H9 (cell line): ENCODE data around the gene LRRC27. TPM values are rescaled to one million over a fixed set of nuclear protein-coding genes. Genes with fewer than 3 reads are reported as not detected.

Source experiments
- DNase-seq: peaks from one replicate; pipeline ENCODE4 v3.0.0-alpha.2; 2017
- H2AFZ ChIP-seq: one replicate; pipeline ENCODE4 v1.6.1; 2013; ENCODE audit warnings: mild to moderate bottlenecking, low read length, control low read depth, moderate library complexity
- H2AK5ac ChIP-seq: 2 replicates; pipeline ENCODE4 v1.6.1; 2013; ENCODE audit warnings: low read length, control low read depth, mixed read lengths; ENCODE audit not compliant: insufficient read length
- H2BK120ac ChIP-seq: one replicate; pipeline ENCODE4 v1.6.1; 2013; ENCODE audit warnings: low read depth, mild to moderate bottlenecking, low read length, control low read depth, inconsistent platforms; ENCODE audit not compliant: poor library complexity, severe bottlenecking
- H2BK12ac ChIP-seq: 2 replicates; pipeline ENCODE4 v1.6.1; 2013; ENCODE audit warnings: low read length, control low read depth, mixed read lengths, low read depth; ENCODE audit not compliant: insufficient read length
- H2BK15ac ChIP-seq: 2 replicates; pipeline ENCODE4 v1.6.1; 2013; ENCODE audit warnings: low read depth, low read length, control low read depth
- H2BK20ac ChIP-seq: one replicate; pipeline ENCODE4 v1.6.1; 2013; ENCODE audit warnings: low read depth, mild to moderate bottlenecking, low read length, control low read depth, inconsistent platforms; ENCODE audit not compliant: poor library complexity, severe bottlenecking
- H2BK5ac ChIP-seq: 2 replicates; pipeline ENCODE4 v1.6.1; 2013; ENCODE audit warnings: low read length, control low read depth, mixed read lengths; ENCODE audit not compliant: insufficient read length
- H3K14ac ChIP-seq: 2 replicates; pipeline ENCODE4 v1.6.1; 2013; ENCODE audit warnings: low read length, control low read depth; ENCODE audit not compliant: insufficient read depth
- H3K18ac ChIP-seq: 2 replicates; pipeline ENCODE4 v1.6.1; 2013; ENCODE audit warnings: low read depth, mild to moderate bottlenecking, mixed read lengths, low read length, control low read depth; ENCODE audit not compliant: insufficient read length
- H3K23ac ChIP-seq: 2 replicates; pipeline ENCODE4 v1.6.1; 2013; ENCODE audit warnings: low read length, control low read depth, mixed read lengths, low read depth; ENCODE audit not compliant: insufficient read length
- H3K23me2 ChIP-seq: 2 replicates; pipeline ENCODE4 v1.6.1; 2013; ENCODE audit warnings: low read depth, mild to moderate bottlenecking, mixed read lengths, low read length, control low read depth; ENCODE audit not compliant: insufficient read length, poor library complexity, severe bottlenecking
- H3K27ac ChIP-seq: 2 replicates; pipeline ENCODE4 v1.5.1; 2013; ENCODE audit warnings: low read length, control low read depth, mixed read lengths, low read depth; ENCODE audit not compliant: insufficient read length
- H3K27me3 ChIP-seq: 2 replicates; pipeline ENCODE4 v1.6.1; 2013; ENCODE audit warnings: low read length, control low read depth, inconsistent platforms; ENCODE audit not compliant: insufficient read depth
- H3K4ac ChIP-seq: 2 replicates; pipeline ENCODE4 v1.6.1; 2013; ENCODE audit warnings: low read depth, mild to moderate bottlenecking, control low read depth, inconsistent platforms, low read length, moderate library complexity
- H3K4me1 ChIP-seq: 2 replicates; pipeline ENCODE4 v1.6.1; 2013; ENCODE audit warnings: low read length, control low read depth, inconsistent platforms; ENCODE audit not compliant: insufficient read depth
- H3K4me2 ChIP-seq: 2 replicates; pipeline ENCODE4 v1.6.1; 2013; ENCODE audit warnings: low read length, control low read depth, mixed read lengths; ENCODE audit not compliant: insufficient read length, insufficient read depth
- H3K56ac ChIP-seq: 2 replicates; pipeline ENCODE4 v1.6.1; 2013; ENCODE audit warnings: low read depth, mild to moderate bottlenecking, mixed read lengths, low read length, control low read depth; ENCODE audit not compliant: insufficient read length
- H3K79me1 ChIP-seq: 2 replicates; pipeline ENCODE4 v1.6.1; 2013; ENCODE audit warnings: low read depth, mild to moderate bottlenecking, moderate library complexity, low read length, control low read depth, inconsistent platforms; ENCODE audit not compliant: insufficient read depth, poor library complexity, severe bottlenecking
- H3K79me2 ChIP-seq: 2 replicates; pipeline ENCODE4 v1.6.1; 2013; ENCODE audit warnings: low read length, control low read depth, inconsistent platforms; ENCODE audit not compliant: insufficient read depth
- H3K9ac ChIP-seq: 2 replicates; pipeline ENCODE4 v1.6.1; 2013; ENCODE audit warnings: low read length, control low read depth, mixed read lengths; ENCODE audit not compliant: insufficient read length; ENCODE audit errors: extremely low read depth
- H3K9me3 ChIP-seq: one replicate; pipeline ENCODE4 v1.6.1; 2013; ENCODE audit warnings: low read depth, low read length, inconsistent platforms; ENCODE audit not compliant: control insufficient read depth
- H3T11ph ChIP-seq: one replicate; pipeline ENCODE4 v1.6.1; 2013; ENCODE audit warnings: mild to moderate bottlenecking, low read length, control low read depth, inconsistent platforms
- H4K20me1 ChIP-seq: one replicate; pipeline ENCODE4 v1.6.1; 2013; ENCODE audit not compliant: control insufficient read depth, insufficient read length, insufficient read depth
- H4K5ac ChIP-seq: 2 replicates; pipeline ENCODE4 v1.6.1; 2013; ENCODE audit warnings: low read depth, mild to moderate bottlenecking, mixed read lengths, low read length, control low read depth; ENCODE audit not compliant: insufficient read length
- H4K8ac ChIP-seq: replicated peaks from 2 replicates; pipeline ENCODE4 v1.6.1; 2013; ENCODE audit warnings: low read length, control low read depth, mixed read lengths, low read depth; ENCODE audit not compliant: insufficient read length
- H4K91ac ChIP-seq: 2 replicates; pipeline ENCODE4 v1.6.1; 2013; ENCODE audit warnings: low read depth, mild to moderate bottlenecking, moderate library complexity, mixed read lengths, low read length, control low read depth; ENCODE audit not compliant: insufficient read length
- H3K27ac Mint-ChIP-seq, 3 experiments: 2 replicates in 2 of 3; 3 replicates in 1 of 3; pipeline ENCODE4 v1.8.0; 2020 to 2021; ENCODE audit warnings: mixed read lengths in 3 of 3, mild to moderate bottlenecking in 1 of 3, moderate library complexity in 1 of 3
- H3K27me3 Mint-ChIP-seq: 2 replicates; pipeline ENCODE4 v1.8.0; 2021; ENCODE audit warnings: low read depth, mild to moderate bottlenecking, moderate library complexity, mixed read lengths
- H3K36me3 Mint-ChIP-seq, 3 experiments: 2 replicates in 2 of 3; 3 replicates in 1 of 3; pipeline ENCODE4 v1.8.0; 2020 to 2021; ENCODE audit warnings: low read depth in 3 of 3, mixed read lengths in 3 of 3; ENCODE audit not compliant: insufficient read depth in 1 of 3
- H3K4me1 Mint-ChIP-seq, 2 experiments: 2 replicates each; pipeline ENCODE4 v1.8.0; 2020; ENCODE audit warnings: mixed read lengths in 2 of 2
- H3K4me3 Mint-ChIP-seq, 2 experiments: 2 replicates in 1 of 2; 3 replicates in 1 of 2; pipeline ENCODE4 v1.8.0; 2020 to 2021; ENCODE audit warnings: mild to moderate bottlenecking in 2 of 2, mixed read lengths in 2 of 2, moderate library complexity in 1 of 2
- H3K9me3 Mint-ChIP-seq, 2 experiments: 2 replicates in 1 of 2; 3 replicates in 1 of 2; pipeline ENCODE4 v1.8.0; 2020; ENCODE audit warnings: mild to moderate bottlenecking in 2 of 2, mixed read lengths in 2 of 2, moderate library complexity in 1 of 2
- WGBS: extraction: QIAGEN DNeasy Blood & Tissue Kit; methylation state at CpG from one replicate; pipeline ENCODE4 v1.1.7; 2013; ENCODE audit warnings: missing lambda C conversion rate, low lambda C conversion rate, mixed read lengths; ENCODE audit not compliant: insufficient read length; ENCODE audit errors: extremely low coverage; 5-methylcytosine and 5-hydroxymethylcytosine counted together
- total RNA-seq: library from RNA; stranded (reverse); gene quantifications from 2 replicates; pipeline ENCODE4 v1.2.1, GENCODE V29; 2021
- TF ChIP-seq, protein P1 (sequence below): fragments of 200-600 bp; sonication (generic); conservative IDR thresholded peaks from 3 replicates; pipeline ENCODE4 v1.8.0; 2021; ENCODE audit warnings: antibody characterized with exemption, mild to moderate bottlenecking

Gene LRRC27
- total RNA-seq, 1 experiment from 2014 or later = 2.7 TPM

DNA sequence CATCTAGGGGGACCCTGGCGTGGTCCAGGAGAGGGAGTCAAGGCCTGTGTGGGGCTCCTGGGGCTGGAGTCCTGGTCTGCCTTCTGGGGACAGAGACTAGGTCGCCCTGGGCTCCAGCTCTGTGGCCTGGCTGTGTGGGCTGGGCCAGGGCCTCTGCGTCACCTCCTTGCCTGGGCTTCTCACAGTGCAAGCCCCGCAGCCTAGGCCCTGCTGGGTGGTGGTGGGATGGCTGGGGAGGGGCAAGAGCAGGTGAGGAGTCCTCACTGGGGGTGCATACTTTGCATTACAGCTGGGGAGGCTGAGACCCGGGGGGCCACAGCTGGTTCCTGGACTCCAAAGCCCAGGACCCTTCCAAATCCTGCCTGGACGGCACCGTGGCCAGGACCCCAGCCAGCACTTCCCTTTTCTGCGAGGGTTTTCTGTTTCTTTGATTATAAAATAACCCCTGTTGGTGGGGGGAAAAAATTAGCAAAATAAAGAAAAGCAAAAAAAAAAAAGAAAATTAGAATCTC, 88.5 kb downstream of the LRRC27 start:
- peaks cover 0 to 1% (median 0%) of the 10 kb centered on the region in 3 experiments; a peak in 2 of 7 replicates for H3K36me3 Mint-ChIP-seq
- H3K27me3 ChIP-seq = no peaks in the 10 kb centered on the region
- H2BK120ac ChIP-seq = no peak overlapping the region
- H3K27ac Mint-ChIP-seq = no peak overlapping the region; a peak in 1 of 7 replicates
- no peak overlapping the region; the same call in 1 of the 2 replicates for H3K14ac ChIP-seq
- no peak overlapping the region for H3K56ac ChIP-seq
- peaks cover under 1% of the 10 kb centered on the region for H3K27me3 Mint-ChIP-seq
- H3K23me2 ChIP-seq = no peaks in the 10 kb centered on the region
- no peak overlapping the region for H4K91ac ChIP-seq
- H2AFZ ChIP-seq = no peak overlapping the region
- no CpG with 5 or more reads among the region's 8 CpGs for WGBS
- peaks cover 6% of the 10 kb centered on the region; the same call in 1 of the 2 replicates for H3K4me1 ChIP-seq
- H3K4ac ChIP-seq = no peak overlapping the region
- no peak overlapping the region for H3K27ac ChIP-seq
- no peaks in the 10 kb centered on the region for H3K9me3 ChIP-seq
- peaks cover 18 to 38% of the 10 kb centered on the region in 2 experiments for H3K4me1 Mint-ChIP-seq
- H2BK12ac ChIP-seq = no peak overlapping the region
- H2BK5ac ChIP-seq = no peak overlapping the region
- no peak overlapping the region for H3K18ac ChIP-seq
- no peak overlapping the region for H2BK20ac ChIP-seq
- H3T11ph ChIP-seq = no peak overlapping the region
- TF ChIP-seq, protein P1, sequence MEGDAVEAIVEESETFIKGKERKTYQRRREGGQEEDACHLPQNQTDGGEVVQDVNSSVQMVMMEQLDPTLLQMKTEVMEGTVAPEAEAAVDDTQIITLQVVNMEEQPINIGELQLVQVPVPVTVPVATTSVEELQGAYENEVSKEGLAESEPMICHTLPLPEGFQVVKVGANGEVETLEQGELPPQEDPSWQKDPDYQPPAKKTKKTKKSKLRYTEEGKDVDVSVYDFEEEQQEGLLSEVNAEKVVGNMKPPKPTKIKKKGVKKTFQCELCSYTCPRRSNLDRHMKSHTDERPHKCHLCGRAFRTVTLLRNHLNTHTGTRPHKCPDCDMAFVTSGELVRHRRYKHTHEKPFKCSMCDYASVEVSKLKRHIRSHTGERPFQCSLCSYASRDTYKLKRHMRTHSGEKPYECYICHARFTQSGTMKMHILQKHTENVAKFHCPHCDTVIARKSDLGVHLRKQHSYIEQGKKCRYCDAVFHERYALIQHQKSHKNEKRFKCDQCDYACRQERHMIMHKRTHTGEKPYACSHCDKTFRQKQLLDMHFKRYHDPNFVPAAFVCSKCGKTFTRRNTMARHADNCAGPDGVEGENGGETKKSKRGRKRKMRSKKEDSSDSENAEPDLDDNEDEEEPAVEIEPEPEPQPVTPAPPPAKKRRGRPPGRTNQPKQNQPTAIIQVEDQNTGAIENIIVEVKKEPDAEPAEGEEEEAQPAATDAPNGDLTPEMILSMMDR = no peak
- no peaks in the 10 kb centered on the region for H3K9me3 Mint-ChIP-seq
- H2BK15ac ChIP-seq = no peak overlapping the region
- H3K4me3 Mint-ChIP-seq = no peak overlapping the region
- no peak overlapping the region for H3K23ac ChIP-seq
- H3K79me1 ChIP-seq = no peaks in the 10 kb centered on the region
- no peak overlapping the region for H3K9ac ChIP-seq
- H3K79me2 ChIP-seq = no peaks in the 10 kb centered on the region
- no peak overlapping the region for H4K5ac ChIP-seq
- no peak overlapping the region for H3K4me2 ChIP-seq
- H4K20me1 ChIP-seq = no peaks in the 10 kb centered on the region
- H2AK5ac ChIP-seq = no peak overlapping the region
- H4K8ac ChIP-seq = no peak overlapping the region
- no peak for DNase-seq
